HepG2 (cell line): Measurements from ENCODE around the gene BMP8A. TPM values are rescaled to one million over a fixed set of nuclear protein-coding genes. Genes with fewer than 3 reads are reported as not detected.

Experiments used
- CEBPG ChIP-seq: IDR thresholded peaks from 2 replicates; pipeline ENCODE4 v1.6.1; 2016
- GFI1 ChIP-seq: sonication (generic); formaldehyde crosslinking; IDR thresholded peaks from 2 replicates; pipeline ENCODE4 v1.5.0; 2020; ENCODE audit warnings: missing genetic modification reagents, mild to moderate bottlenecking, borderline replicate concordance
- IRF2 ChIP-seq: IDR thresholded peaks from 2 replicates; pipeline ENCODE4 v1.6.1; 2018; ENCODE audit warnings: missing genetic modification reagents, missing compliant biosample characterization
- KAT8 ChIP-seq: IDR thresholded peaks from 2 replicates; pipeline ENCODE4 v1.6.1; 2016; ENCODE audit warnings: missing genetic modification reagents, missing compliant biosample characterization
- LCORL ChIP-seq, 2 experiments: fragments of 450-650 bp in 1 of 2; sonication (generic) in 1 of 2; formaldehyde crosslinking in 1 of 2; IDR thresholded peaks; 2 replicates each; pipeline versions ENCODE4 v1.5.0 to v1.6.1; 2017 to 2020; ENCODE audit warnings: antibody characterized with exemption in 1 of 2, missing genetic modification reagents in 1 of 2
- MYC ChIP-seq: sonication (generic); formaldehyde crosslinking; IDR thresholded peaks from 2 replicates; pipeline ENCODE4 v1.9.0; 2021; ENCODE audit warnings: missing genetic modification reagents, borderline replicate concordance
- NAIF1 ChIP-seq: sonication (generic); formaldehyde crosslinking; IDR thresholded peaks from 2 replicates; pipeline ENCODE4 v1.5.0; 2020; ENCODE audit warnings: mild to moderate bottlenecking, missing genetic modification reagents, borderline replicate concordance
- NR2F6 ChIP-seq, 2 experiments: IDR thresholded peaks; 2 replicates each; pipeline ENCODE4 v1.6.1; 2016; ENCODE audit warnings: antibody characterized with exemption in 1 of 2, mild to moderate bottlenecking in 1 of 2
- RAD21 ChIP-seq: fragments of 450-650 bp; formaldehyde crosslinking; IDR thresholded peaks from 2 replicates; pipeline ENCODE4 v1.5.0; 2020; ENCODE audit warnings: mild to moderate bottlenecking
- RXRB ChIP-seq: IDR thresholded peaks from 2 replicates; pipeline ENCODE4 v1.6.1; 2016; ENCODE audit warnings: borderline replicate concordance, missing genetic modification reagents, missing compliant biosample characterization
- ZMYM4 ChIP-seq: sonication (generic); formaldehyde crosslinking; IDR thresholded peaks from 2 replicates; pipeline ENCODE4 v1.8.1; 2023; ENCODE audit warnings: mild to moderate bottlenecking, missing genetic modification reagents
- ZNF335 ChIP-seq: sonication (generic); formaldehyde crosslinking; IDR thresholded peaks from 2 replicates; pipeline ENCODE4 v1.4.0; 2020; ENCODE audit warnings: missing genetic modification reagents
- ZNF33B ChIP-seq: sonication (generic); formaldehyde crosslinking; IDR thresholded peaks from 2 replicates; pipeline ENCODE4 v1.5.1; 2020; ENCODE audit warnings: mild to moderate bottlenecking, missing genetic modification reagents
- ZNF34 ChIP-seq: sonication (generic); formaldehyde crosslinking; IDR thresholded peaks from 2 replicates; pipeline ENCODE4 v1.4.0; 2020; ENCODE audit warnings: mild to moderate bottlenecking, missing genetic modification reagents, borderline replicate concordance
- ZNF382 ChIP-seq: sonication (generic); formaldehyde crosslinking; IDR thresholded peaks from 2 replicates; pipeline ENCODE4 v1.5.0; 2020; ENCODE audit warnings: missing genetic modification reagents, mild to moderate bottlenecking, borderline replicate concordance
- ZNF589 ChIP-seq: sonication (generic); formaldehyde crosslinking; conservative IDR thresholded peaks from 2 replicates; pipeline ENCODE4 v1.8.0; 2022; ENCODE audit warnings: mild to moderate bottlenecking, moderate library complexity, missing genetic modification reagents
- polyA plus RNA-seq, 8 experiments: library from polyadenylated mRNA; depleted of rRNA in 3 of 8; stranded (reverse) in 7 of 8; unstranded in 1 of 8; fragments of >200 nt; fragmentation: Illumina TruSeq in 4 of 8; extraction: Trizol in 4 of 8; gene quantifications; 2 replicates each; pipeline versions ENCODE4 v1.2.1 to v1.2.3, GENCODE V29; 2011 to 2016; ENCODE audit warnings: low read depth in 4 of 8, missing spikeins in 1 of 8, mixed read lengths in 1 of 8; ENCODE audit not compliant: insufficient read depth in 1 of 8
- total RNA-seq, 5 experiments: library from RNA; depleted of rRNA; stranded (reverse); fragments of >200 nt; fragmentation: Illumina TruSeq; extraction: Trizol; gene quantifications; 2 replicates each; pipeline ENCODE4 v1.2.3, GENCODE V29; 2016; ENCODE audit warnings: low read depth in 1 of 5
- TF ChIP-seq, protein P1 (sequence below): sonication (generic); formaldehyde crosslinking; IDR thresholded peaks from 2 replicates; pipeline ENCODE4 v1.5.0; 2020; ENCODE audit warnings: mild to moderate bottlenecking, missing genetic modification reagents, borderline replicate concordance

Gene BMP8A
- total and polyA plus RNA-seq, 2 of the 13 experiments (the other 11 are each of a cell fraction or from before 2014, with no cell fraction given) = 0.05 TPM; not detected in 1

- TF ChIP-seq, protein P1, sequence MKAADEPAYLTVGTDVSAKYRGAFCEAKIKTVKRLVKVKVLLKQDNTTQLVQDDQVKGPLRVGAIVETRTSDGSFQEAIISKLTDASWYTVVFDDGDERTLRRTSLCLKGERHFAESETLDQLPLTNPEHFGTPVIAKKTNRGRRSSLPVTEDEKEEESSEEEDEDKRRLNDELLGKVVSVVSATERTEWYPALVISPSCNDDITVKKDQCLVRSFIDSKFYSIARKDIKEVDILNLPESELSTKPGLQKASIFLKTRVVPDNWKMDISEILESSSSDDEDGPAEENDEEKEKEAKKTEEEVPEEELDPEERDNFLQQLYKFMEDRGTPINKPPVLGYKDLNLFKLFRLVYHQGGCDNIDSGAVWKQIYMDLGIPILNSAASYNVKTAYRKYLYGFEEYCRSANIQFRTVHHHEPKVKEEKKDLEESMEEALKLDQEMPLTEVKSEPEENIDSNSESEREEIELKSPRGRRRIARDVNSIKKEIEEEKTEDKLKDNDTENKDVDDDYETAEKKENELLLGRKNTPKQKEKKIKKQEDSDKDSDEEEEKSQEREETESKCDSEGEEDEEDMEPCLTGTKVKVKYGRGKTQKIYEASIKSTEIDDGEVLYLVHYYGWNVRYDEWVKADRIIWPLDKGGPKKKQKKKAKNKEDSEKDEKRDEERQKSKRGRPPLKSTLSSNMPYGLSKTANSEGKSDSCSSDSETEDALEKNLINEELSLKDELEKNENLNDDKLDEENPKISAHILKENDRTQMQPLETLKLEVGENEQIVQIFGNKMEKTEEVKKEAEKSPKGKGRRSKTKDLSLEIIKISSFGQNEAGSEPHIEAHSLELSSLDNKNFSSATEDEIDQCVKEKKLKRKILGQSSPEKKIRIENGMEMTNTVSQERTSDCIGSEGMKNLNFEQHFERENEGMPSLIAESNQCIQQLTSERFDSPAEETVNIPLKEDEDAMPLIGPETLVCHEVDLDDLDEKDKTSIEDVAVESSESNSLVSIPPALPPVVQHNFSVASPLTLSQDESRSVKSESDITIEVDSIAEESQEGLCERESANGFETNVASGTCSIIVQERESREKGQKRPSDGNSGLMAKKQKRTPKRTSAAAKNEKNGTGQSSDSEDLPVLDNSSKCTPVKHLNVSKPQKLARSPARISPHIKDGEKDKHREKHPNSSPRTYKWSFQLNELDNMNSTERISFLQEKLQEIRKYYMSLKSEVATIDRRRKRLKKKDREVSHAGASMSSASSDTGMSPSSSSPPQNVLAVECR (CRISPR knock-in tag) = peak; percentile 12; the same call in 1 of the 2 replicates
- TF ChIP-seq RAD21 (peak; percentile 83), NR2F6 (IDR thresholded peaks at IDR 0.05) (no peak), NR2F6 (CRISPR knock-in tag; IDR thresholded peaks at IDR 0.05) (peak; percentile 19; the same call in 1 of the 2 replicates), NAIF1 (CRISPR knock-in tag) (no peak), RXRB (CRISPR knock-in tag) (peak; percentile 41; the same call in 1 of the 2 replicates), KAT8 (CRISPR knock-in tag) (0 out of 2 replicates have a peak, but pooled peaks have one; percentile 34), ZNF33B (CRISPR knock-in tag) (no peak), CEBPG (CRISPR knock-in tag) (0 out of 2 replicates have a peak, but pooled peaks have one; percentile 28), IRF2 (CRISPR knock-in tag) (peak; percentile 38; the same call in 1 of the 2 replicates), ZNF382 (CRISPR knock-in tag) (no peak), LCORL (IDR thresholded peaks at IDR 0.05) (no peak), LCORL (CRISPR knock-in tag; IDR thresholded peaks at IDR 0.05) (peak; percentile 71; the same call in 1 of the 2 replicates), MYC (peak; percentile 33; the same call in 1 of the 2 replicates), GFI1 (CRISPR knock-in tag) (peak; percentile 43; the same call in 1 of the 2 replicates), ZNF589 (CRISPR knock-in tag) (no peak), ZMYM4 (CRISPR knock-in tag) (peak; percentile 19; the same call in 1 of the 2 replicates), ZNF34 (CRISPR knock-in tag) (no peak), ZNF335 (CRISPR knock-in tag) (0 out of 2 replicates have a peak, but pooled peaks have one; percentile 23)
Measured at GRCh38 chr1:39539252-39539790, 47.9 kb downstream of the BMP8A start (continued).
